DMS153 treated with DMSO at 0.1 percent for 48 hours (cell line): Measurements from ENCODE around the gene LHPP.

Source experiments
- DNase-seq: peaks from one replicate; lab custom pipeline; 2025; ENCODE audit not compliant: unreplicated experiment; lab: John Stamatoyannopoulos, UW

Gene LHPP

DNA sequence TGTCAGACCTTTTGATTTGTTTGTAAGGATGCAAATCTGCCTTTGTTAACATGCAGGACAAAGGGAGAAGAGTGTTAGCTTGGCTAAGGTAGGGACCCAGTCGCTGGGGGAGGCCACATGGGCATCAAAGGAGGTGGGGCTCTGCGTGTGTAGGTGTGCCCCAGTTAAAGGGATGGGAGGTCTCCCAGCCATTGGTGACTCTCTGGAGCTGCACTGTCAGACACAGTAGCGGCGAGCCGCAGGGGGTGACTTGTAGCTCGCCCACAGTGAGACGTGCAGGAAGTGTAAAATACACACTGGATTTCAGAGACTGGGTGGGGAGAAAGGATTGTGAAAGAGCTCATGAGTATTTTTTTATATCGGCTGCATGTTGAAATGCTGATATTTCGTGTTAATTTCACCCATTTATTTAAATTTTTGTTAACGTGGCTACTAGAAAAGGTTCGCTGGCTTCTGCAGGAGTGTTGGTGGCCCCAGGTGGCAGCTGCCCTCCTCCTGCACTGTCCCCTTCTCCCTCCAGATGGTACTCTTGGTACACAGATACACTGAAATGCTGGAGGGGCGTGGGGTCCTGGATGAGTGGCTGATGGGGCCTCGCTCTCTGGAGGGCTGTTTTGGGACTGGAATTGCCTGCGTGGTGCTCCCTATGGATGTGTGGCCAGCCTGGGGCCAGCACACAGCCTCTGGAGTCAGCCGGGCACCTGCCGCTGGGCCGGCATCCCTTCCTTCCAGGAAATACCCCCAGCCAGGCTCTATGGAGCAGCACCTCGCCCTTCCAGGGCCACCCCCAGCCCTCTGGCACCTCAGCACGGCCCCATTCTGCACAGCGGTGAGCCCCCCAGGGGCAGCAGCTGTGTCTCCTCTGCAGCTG lies 59.2 kb downstream of the LHPP start:
- DNase-seq, result no peak

DNA sequence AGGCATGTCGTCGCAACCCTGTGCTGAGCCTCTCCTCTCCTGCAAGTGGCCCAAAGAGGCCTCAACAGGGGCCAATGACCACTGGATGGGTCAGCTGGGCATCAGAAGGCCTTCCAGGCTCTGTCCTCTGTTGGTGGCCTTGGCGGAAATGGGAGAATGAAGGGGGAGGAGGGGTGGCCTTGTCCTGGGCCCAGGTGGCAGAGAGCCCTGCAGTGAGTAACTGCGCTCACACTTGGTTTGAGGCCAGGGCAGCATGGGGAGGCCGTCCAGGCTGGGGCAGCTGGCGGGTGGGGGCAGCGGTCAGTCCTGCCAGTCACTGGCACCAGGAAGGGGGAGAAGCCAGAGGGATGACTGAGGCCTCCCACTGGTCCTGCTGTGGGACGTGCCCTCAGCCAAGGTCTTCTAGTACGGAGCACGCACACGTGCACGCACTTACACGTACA lies 59.8 kb downstream of the LHPP start:
- DNase-seq, result no peak

DNA sequence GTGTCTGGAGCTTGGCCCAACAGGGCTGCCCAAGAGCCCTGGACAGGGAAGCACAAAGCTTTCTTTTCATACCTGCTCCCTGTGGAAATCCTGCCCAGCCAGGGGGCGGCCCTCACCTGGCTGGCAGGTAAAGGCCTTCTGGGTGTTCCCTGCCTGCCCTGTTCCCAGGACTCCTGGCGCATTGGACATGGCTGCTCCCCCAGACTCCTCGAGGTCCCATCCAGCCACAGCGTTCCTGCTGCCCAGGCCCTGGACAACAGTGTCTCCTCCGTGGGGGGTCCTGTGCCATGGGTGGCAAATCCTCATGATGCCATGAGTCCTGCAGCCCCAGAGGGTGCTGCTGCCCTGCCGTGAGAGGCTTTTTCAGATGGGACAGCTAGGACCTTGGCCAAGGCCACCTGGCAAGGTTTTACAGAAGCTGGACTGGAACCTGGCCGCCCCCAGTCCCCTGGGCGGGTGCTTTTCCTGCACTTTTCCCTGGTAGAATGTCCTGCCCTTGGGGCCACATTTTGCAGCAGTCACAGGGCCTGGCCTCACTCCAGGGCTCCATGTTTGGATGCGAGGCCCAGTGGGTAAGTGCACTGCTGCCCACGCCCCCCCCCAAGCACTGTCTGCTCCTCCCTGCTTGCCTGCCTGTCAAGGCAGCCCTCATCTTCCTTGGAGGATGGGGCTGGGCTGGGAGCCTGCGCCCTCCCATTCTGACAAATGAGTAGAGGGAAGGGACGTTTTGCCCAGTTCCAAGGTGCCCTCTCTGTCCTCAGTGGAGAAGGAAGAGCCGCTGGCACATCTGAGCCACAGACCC lies 60.7 kb downstream of the LHPP start:
- DNase-seq, result no peak

DNA sequence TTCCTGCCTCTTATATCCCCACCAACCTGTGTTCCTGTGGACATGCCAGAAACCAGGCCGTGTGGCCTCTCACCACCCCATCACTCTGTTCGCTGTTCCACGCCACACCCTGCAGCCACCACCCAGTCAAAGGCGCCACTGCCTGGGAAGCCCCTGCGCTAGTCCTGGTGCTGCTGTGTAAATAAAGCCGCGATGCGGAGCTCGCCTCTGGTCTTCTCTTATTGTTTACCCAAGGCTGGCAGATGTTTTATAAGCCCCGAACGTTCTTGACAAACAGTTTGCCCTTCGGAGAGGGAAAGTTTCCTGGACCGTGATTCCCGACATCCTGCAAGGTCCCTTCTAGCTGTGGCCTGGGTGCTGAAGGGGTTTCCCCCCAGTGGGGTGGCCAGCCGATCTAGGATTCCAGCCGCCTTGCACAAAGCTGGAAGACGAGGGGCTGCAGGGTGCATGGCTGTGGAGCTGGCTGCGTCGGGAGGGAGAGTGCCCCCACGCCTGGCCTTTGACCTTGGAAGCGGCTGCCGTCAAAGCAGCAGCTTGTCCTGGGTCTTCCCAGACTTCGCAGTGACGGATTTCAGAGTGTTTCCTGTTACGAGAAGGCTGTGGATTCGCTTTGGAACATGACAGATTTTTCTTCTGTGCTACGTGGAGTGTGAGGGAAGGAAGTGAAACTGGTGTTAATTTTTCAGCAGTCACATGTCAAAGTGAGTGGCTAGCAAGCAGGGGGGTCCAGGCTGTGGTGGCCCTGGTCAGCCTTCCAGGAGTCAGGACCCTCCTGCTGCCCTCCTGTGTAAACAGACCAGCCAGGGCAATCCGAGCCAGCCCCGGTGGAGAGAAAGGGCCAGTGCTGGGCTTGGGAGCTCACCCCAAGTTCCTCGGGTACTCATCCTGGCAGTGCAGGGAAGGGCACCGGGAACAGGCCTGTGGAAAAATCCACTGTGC lies 61.6 kb downstream of the LHPP start:
- peak; percentile 66 for DNase-seq

DNA sequence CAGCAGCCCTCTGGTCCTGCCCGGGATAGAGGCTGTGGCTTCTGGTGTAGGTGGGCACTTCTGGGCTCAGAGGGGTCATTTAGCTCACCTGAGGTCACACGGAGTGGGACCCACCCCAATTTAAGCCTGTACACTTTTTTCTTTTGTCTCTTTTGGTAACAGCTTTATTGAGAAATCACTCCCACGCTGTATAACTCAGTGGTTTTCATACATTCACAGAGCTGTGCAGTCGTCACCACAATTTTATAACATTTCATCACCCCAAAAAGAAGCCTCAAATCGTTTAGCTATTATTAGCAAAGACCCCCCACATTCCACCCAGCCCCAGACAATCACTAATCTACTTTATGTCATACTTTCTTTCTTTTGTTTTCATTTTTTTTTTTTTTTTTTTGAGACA lies 62.3 kb downstream of the LHPP start:
- DNase-seq, result no peak

DNA sequence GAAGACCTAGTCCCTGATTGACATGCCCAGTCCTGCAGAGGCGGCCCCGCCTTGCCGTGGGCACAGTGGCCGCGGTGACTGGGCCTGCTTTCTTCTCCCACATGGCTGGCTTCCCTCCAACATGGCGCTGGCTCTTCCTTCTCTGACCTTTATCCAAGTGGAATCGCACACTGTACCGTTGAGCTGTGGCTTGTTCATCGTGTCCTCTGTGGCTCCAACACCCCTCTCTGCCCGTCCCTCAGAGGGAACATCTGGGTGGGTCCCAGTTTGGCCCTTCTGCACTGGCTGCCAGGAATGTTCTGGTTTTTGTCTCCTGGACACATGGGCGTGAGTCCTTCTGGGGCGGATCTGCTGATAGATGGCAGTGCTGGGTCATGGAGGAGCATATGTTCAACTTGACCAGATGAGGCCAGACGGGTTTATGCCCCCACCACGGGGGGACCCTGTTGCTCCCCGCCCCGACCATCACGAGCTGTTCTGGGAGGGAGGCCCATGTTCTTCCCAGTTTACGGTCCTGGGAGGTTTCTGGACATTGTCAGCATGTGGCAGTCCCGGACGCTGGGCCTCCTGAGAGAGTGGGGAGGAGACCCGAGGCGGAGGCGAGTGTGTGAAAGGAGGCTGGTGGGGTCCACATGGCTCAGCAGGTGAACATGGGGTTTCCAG lies 63.5 kb downstream of the LHPP start:
- no peak for DNase-seq

DNA sequence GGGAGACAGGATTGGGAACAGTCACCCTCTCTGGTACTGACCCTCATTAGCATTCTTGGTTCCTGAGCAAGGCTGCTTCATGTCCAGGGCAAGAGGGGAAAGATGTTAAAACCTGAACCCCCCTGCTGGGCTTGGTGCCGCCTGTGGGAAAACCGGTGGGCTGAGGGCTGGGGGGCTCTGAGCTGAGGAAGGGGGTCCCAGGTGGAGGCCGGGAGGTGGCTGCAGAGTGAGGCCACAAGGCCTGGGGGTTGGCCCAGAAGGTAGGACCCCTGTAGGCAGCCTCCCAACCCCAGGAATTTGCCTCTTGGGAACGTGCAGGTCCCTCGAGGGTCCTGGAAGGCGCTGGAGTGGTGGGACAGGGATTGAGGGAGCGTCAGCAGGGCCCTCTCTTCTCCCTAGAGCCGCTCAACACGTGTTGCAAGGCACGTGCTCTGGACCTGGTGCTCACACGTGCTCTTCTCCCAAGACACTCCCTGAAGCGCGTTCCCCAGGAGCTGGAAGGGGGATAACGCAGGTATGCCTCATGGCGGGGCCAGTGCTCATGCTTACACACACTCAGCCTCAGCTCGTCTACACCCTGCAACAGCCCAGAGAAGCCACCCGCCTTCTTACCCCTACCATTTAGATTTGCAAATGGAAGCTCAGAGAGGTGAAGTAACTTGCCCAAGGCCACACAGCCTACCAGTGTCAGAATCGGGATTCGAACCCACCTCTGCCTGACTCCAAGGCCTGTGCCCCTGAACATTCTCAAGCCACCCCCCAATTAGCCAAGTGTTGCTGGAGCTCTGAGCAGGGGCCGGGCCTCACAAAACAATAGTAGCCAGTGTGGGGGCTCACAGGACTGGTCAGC lies 64.4 kb downstream of the LHPP start:
- no peak for DNase-seq

DNA sequence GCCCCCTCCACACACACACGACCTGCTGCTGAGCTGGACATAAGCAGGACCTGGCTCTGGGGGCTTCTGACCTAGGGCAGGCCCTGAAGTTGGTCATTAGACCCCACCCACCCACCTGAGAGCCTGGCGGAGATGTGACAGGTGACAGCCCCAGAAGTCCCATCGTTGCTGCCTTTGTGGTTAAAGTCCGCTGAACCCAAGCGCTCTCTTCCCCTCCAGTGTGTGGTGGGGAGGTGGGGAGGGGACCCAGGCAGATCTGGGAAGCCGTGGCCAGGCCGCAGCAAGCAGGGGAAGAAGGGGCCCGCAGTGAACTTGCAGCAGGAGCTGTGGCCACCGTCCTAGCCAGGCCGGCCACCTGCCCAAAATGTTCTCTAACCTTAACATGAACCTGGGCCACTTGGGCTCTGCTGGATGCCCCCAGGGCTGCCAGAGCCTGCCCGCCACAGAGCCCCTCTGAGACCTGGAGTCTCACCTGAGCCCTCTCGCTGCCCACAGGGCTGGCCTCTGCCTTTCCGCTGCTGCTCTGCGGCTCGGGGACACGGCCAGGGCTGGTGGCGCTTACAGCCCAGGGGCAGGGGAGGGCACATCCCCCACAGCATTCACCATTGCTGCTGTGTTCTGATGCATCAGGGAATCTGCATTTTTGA lies 65.1 kb downstream of the LHPP start:
- no peak for DNase-seq

DNA sequence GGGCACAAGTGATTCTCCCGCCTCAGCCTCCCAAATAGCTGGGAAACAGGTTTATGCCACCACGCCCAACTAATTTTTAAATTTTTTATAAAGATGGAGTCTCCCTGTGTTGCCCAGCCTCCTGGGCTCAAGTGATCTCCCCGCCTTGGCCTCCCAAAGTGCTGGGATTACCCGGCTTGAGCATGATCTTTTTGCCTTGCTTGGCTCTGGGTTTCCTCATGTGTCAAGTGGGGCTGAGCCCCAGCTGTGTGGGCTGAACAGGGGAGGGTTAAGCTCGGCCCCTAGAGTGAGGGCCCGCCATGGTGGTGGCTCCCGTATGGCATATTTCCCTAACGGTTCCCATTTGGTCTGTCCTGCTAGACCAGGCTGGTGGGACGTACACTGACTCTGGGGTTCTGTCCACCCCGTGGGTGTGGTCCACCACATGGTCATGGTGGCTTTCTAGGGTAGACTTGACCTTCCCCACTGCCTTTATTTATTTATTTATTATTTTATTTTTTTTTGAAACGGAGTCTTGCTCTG lies 66.3 kb downstream of the LHPP start:
- no peak for DNase-seq

DNA sequence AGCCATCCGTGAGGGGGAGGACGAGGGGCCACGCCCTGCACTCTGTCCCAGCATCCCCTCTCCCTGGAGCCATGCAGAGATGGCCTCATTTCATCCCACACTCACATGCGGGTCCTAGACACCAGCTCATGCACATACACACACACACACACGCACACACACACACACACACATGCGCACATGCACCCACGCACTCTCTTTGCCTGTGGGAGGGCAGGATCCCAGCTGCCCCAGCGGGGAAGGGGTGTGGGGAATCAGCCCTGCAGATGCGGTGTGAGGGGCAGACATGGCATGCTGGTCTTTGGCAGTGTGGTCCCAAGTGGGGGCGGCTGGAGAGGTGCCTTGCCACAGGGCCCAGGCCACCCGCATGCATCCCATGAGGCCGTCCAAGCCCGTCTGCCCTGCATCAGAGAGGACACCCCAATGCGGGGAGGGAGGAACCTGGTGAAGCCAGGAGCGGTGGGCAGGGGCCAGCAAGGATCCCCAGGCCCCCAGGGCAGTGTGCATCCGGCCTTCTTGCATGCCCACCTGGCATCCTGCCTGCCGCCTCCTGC lies 68.1 kb downstream of the LHPP start:
- DNase-seq, result no peak

DNA sequence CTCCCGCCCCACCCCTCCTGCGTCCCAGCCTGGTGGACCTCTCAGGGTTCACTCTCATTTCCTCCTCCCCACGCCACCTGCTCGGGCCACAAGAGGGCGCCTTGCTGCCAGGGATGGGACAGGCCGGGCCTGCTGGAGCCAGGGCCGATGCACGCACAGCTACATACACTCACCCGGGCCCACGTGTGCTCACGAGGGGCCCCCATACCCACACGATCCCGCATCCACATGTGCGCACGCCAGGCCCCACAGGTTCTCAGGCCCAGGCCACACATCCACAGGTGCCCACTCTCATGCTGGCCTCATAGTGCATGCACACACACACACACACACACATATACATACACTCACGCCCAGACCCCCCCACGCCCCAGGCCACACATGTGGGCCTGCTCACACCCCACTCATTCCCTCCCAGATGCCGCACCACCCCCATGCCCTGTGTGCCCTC lies 68.6 kb downstream of the LHPP start:
- DNase-seq, result peak; percentile 60

DNA sequence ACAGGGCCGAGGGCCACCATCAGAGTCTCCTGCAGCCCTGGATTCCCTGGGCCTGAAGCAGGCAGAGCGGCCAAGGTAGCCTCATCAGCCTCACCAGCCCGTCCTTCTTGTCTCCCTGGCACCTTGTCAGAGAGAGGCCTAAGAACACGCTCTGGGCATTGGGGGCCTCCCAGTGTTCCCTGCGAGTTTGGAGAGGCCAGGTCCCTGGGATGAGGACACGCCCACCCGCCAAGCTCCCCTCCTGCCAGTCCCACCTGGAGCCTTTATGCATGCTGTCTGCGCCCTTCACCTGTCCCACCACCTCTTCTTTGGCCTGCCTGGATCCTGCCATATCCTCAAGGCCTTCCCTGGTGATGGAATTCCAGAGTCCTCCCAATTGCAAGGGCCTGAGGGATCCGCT lies 69.2 kb downstream of the LHPP start:
- no peak for DNase-seq

DNA sequence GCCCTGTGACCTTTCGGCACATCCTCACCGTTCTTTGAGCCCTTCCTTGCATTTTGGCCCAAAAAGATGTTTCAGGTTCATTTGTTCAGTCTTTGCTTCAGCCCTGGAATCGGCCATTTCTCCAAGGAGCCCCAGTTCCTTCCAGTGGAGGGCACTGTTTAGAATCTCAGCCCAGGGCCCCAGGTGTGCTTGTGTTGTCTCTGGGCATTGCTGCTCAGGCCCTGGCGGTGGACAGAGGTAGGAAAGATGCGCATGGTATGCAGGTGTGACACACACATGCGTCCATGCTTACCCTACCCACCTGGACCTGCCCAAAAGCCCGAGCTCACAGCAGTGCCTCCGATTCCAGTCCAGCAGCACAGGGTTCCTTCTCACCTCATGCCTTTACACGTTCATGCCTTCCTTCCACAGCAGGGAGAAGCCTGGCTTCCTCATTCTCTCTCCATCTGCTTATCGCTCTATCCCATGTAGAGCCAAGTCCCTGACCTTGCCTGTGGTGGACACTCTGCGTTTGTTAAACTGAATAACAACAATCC lies 70.6 kb downstream of the LHPP start:
- no peak for DNase-seq

DNA sequence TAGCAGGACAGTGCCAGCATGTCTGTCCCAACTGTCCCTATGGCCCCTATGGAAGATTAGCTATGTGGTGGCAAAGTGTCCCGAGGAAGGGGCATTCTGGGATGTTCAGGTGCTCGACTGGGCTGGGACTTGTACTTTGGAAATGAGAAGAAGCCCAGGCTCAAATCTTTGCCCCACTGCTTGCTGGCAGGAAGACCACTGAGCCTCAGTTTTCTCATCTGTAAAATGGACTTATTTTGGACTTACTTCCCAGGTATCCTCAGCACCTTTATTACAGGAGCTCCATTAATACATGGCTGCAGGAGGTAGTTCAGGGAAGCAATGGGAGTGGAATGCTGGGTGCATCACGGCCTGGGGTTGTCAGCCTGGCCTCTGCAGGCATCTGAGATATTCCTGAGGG lies 71.2 kb downstream of the LHPP start:
- DNase-seq, result no peak

DNA sequence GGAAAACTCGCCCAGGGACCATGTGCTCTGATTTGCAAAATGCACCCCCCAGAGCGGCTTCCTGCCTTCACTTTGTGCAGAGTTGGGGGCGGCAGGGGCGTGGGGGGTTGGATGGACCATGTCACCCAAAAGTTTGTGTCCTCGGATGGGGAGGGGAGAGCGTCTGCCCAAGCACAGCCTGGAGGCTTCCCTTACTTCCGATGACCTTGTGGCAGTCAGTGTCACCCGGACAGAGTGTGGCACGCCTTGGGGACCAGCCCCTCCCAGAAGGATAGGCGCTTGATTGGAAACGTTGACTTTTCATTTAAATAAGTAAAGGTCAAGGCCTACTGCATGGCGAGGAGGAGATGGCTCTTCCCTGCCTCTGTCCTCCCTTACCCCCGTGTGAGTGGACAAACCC lies 71.6 kb downstream of the LHPP start:
- no peak for DNase-seq

DNA sequence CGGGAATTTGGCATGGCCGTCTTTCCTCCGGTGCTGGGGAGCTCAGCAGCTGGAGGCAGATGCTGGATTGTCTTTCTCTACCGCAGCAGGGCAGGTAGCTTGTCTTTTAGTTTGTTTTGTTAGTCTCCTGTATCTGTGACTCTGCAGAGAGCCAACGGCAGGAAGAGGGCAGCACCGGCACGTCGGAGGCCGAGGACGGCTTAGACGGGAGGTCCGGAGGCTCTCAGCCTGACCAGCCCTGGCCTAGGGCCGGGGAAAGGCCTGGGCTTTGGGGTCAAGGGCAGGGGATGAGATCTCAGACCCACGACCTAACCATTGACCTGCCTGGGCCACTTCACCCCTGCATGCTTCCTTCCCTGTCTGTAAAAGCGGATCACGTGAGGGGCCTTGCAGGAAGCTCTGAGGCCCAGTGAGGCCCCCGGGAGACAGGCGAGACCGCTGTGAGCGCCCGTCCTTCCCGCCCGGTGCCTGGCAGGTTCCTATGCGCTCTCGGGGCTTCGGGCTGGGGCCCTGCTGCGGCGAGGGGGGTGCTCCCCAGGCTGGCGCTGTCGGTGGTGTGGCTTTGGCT lies 72.7 kb downstream of the LHPP start:
- DNase-seq, result no peak

DNA sequence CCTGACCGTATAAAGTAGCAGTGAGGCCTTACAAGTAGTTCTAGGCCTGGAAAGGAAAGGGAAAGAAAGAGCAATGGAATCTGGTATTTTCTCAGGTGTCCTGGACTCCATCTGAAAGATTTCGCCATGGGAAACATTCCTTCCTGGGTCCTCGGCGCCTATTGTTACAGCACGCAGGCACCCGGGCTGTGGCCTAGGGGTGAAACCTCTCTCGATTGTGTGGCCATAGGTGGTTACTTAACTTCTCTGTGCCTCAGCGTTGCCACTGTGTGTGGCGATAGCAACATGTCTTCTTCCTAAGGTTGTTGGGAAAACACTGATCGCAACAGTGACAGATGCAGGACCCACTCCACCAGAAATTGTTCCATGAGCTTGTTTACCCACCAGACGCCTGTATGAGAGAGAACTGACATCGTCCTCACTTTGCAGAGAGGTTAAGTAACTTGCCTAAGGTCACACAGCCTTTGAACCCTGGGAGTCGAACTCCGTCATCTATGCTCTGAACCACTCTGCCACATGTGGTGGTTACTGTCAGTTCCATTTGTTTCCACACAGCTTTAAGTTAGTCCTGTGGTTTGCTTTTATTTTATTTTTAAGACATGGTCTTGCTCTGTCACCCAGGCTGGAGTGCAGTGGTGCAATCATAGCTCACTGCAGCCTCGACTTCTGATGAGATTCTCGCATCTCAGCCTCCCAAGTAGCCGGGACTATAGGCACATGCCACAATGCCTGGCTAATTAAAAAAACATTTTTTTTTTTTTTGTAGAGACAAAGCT lies 73.4 kb downstream of the LHPP start:
- DNase-seq, result no peak
